ELR (cell line): Measurements from ENCODE around the gene CREB3L1.

Experiments used
- DNase-seq: peaks from one replicate; pipeline ENCODE4 v3.0.0-alpha.2; 2015; ENCODE audit warnings: low read depth

Gene CREB3L1

DNA sequence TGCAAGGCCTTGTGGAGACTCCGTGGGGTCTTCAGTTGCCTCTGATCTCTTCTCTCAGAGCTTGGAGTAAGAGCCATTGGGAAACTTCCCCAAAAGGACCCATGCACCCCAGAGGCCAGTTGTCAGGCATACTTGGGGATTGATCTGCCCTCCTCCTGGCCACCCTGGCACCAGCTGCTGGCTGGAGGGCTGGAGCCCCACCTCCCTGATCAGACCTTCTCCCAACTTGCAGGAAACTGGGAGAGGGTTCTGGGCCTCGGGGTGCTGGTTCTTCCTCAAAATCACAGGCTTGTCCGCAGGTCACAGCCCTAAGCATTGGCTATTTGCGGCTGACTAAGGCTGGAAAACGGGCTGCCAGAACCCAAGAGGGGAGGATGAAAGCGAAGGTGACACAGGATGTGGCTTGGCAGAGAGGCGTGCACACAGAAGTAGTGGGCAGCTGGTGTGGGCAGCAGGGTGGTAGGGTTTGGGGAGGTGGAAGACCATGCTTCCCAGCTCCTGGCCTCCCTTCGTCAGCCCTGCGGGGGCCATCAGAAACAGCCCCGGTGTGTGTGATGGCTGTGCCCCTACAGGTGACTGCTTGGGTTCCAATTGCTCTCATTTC lies 68.5 kb downstream of the CREB3L1 start:
- DNase-seq = no peak

DNA sequence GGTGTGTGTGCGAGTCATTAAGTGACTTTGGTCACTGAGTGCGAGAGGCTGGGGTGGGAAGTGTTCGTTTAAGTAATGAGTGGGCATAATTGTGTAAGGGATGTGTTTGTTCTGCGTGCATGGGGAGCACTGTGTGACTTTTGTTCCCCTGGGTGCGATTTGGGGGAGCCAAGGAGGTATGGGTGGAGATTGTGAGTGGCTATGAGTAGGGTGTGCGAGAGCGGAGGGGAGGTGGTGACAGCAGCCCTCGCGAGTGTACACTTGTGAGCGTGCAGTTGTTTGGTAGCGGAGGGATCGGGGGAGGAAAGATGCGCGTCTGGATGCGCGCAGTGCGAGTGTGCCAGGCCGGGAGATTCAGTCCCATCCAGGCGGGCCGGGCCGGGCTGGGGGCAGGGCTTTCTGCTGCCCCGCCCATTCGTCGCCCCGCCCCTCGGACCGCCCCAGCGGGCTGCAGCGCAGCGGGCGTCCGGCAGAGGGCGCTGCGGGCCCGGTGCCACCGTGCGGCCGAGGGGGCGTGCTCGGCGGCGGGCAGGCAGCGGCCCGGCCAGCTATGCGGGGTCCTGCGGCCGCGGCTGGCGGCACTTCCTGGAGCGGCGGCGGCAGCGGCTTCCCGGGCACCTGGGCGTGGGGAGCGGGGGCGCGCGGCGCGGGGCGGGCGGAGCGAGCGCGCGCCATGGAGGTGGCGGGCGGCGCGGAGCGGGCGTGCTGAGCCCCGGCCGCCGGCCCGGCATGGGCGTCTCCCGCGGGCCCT lies 69.6 kb downstream of the CREB3L1 start, which contains the start of gene DGKZ:
Gene DGKZ, plus strand, starts transcription at position 578 of the 751 bp plus-strand sequence. CDS start 197 bp downstream, outside the sequence.
- DNase-seq = peak; percentile 84

DNA sequence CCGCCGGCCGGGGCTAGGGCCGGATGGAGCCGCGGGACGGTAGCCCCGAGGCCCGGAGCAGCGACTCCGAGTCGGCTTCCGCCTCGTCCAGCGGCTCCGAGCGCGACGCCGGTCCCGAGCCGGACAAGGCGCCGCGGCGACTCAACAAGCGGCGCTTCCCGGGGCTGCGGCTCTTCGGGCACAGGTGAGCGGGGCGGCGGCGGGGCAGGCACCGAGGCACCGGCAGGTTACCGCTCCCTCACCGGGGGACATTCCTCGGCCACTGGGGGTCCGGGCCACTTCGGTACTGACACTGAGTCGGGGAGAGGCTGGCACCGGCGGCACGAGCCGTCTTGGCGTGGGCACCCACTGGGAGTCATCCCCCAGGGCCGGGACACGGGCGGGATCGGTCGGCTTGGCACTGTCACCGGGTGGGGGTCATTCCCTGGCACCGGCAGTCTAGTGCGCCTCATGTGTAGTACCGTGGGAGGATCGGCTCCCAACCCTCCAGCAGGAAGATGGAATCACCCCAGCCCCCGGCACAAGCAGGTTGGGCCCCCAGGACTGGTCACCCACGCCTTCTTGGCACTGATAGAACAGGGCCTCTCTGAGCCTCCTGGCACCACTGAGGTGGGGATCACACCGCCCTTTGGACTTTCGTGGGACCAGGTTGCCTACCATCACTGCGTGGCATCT lies 70.3 kb downstream of the CREB3L1 start:
- peak; percentile 47 for DNase-seq

DNA sequence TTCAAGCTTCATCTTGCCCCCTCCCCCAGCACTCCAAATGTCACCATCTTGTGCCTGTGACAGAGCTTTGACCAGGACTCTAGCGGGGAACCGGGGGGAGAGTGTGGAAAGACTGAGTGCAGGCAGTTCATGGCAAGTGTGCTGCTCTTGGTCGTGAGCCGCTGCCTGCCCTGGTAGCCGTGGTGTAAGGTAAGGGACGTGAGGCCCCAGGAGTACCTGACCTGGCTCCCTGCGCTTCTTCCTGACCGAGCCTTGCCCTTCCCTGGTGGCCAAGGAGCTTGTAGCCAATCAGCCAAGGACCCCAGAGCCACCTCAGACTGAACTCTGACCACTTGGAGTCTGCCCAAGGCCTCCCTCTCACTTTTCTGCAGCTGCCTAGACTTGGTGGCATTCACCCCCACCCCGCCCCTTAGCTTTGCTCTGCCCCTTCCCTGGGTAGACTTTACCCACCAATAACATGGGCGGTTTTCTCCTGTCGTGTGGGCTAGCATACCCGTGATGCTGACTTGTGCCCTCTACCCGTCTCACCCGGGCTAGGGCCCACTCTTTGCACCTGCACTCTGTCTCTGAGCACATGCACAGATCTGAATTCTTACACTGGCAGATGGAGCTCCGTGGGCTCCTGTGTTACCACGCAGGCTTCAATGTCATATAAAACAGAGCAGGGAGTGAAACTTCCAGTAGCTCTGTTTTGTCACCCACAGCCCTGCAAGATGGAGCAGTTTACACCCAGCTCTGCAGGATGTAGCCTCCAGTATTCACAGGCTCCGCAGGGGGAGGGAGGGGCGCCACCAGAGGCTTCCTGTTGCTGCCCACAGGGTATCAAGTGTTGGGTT lies 71.3 kb downstream of the CREB3L1 start:
- no peak for DNase-seq

DNA sequence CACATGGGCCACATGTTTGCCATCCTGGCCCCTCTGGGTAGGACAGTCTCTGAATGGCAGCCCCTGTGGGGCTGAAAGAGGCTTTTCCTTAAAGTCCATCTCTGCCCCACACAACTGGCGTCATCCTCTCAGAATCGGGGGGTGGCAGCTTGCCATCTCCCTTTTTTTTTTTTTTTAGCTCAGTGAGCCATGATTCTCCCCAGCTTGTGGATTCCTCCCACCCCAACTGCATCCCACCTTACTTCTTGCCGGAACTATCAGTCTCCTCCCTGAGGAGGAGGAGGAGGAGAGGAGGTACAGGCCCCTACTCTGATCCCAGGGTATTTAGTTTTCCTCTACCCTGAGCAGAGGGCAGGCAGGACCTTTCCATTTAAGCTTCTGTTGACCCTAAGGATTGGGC lies 73.2 kb downstream of the CREB3L1 start:
- DNase-seq = no peak

DNA sequence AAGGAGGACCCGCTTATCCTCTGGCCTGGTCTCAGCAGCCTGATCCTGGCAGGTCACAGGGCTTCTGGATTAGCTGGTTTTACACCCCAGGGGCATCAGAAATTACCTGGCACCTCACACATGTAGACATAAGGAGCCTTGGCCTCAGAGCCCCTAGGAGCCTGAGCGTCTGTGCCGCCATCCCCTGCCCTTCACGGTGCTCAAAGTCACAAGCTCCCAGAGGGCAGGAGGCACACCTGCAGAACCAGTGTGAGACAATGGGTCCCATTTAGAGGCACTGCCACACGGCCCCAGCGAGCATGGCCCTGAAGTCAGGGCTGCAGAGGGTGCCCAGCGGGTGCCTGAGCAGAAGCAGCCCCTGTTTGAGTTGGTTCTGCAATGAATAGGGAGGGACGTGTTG lies 73.7 kb downstream of the CREB3L1 start:
- DNase-seq = no peak

DNA sequence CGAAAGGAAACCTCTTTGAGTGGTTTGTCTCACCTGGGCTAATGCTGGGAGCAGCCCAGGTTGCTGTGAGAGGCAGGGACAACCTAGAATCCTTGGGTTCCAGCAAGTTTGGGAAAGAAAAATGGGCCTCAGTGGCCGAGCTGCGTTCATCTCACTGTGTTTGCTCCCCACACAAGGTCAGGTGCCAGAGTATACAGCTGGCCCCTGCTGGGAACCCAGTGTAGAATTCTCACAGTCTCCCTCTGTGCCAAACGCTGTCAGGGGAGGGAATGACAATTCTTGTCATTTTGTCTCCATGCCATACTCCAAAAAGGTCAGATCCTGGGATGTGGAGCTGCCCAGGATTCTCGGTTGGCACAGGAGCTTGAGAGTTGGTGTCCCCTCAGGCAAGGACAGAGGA lies 74.1 kb downstream of the CREB3L1 start:
- no peak for DNase-seq

DNA sequence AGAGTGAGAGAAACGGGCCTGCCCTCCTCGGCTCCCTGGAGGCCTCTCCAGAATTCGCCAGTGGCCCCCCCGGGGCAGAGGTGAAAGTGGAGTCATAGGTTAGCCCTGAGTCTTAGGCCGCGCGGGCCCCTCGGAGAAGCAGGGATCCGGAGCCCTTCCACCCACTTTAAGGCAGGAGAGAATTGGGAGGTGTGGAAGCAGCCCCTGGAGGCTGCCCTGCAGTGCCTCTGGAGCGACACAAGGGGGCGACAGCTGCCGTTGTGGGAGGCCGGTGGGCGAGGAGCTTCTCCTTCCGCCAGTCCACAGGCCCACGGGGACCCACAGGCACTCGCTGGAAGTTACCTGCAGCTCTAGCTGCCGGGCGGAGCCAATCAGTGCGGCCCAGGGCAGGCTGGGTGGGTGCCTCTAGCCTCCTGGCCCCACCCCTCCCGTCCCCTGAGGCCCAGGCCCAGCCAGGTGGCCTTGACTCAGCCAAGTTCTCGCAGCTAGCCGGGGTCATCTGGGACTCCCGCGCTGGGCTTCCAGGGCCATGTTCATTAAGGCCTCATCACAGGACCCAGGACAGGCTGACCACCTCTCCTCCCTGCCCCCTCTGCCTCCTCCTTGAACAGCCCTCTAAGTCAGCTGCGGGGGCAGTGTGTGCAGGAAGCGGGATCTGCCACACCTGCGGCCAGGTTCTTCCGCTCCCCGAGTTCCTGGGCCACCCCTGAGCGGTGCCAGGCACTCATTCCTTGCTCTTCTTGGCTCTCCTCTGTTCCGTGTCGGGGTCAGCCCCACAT lies 74.8 kb downstream of the CREB3L1 start:
- DNase-seq = peak; percentile 56

DNA sequence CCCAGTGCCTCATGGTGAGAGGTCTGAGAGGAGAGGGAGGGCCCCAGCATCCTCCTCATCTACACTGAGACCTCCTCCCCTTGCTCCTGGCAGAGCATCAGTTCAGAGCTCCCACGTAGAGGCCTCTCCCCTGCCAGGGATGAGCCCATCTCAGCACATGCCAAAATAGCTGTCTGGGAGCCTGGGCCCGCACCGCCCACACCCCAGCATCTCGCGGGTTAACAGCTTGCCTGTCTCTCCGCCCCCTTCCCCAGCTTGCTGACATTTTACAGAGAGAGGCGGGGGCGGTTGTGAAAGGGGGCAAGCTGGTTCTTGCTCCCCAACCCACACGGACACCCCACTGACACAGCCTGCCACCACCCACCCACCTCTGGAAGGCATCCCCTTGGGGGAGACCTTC lies 76.2 kb downstream of the CREB3L1 start:
- no peak for DNase-seq

DNA sequence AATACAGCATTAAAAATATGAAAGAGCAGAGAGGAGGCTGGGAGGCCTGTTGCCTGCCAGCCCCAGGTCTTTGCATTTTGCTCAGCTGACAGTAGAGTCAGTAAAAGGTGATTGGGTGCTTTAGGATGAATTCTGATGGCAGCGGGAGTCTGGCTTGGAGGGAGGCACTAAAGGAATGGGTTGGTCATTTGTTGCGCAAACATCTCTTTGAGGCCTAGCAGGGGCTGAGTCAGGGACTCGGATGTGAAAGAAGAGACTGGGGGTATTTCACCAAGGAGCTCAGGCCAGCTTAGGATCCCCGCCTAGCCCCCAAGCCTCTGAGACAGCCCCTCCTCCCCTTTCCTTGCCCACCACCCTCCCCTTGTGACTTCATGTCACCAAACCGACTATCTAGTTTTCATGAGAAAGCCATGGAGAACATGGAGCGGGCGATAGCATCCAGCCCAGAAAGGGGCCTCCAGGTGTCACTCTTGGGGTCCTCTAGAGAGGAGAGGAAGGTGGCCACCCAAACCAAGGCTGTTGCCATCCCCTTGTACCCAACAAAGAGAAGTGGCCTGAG lies 79.5 kb downstream of the CREB3L1 start:
- peak; percentile 67 for DNase-seq

DNA sequence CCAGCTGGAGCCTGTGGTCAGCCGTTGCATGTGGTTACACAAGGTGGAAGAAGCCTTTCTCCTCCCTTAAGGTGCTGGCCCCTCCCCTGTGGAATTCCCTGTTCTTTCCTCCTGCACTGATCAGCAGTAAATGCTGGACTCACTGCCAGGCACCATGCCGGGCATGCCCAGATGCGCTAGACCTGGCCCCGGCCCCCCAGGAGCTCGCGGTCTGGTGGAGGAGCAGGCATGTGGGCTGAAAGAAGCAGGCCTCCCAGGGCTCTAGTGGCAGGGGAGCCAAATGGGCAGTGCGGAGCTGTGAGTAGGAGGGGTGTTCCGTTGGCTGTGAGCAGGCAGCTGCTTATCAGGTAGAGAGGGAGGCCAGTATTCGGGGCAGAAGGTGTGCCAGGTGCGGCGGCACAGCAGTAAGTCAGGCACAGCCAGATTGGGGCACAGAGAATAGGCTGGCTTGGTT lies 80.0 kb downstream of the CREB3L1 start:
- DNase-seq = no peak

DNA sequence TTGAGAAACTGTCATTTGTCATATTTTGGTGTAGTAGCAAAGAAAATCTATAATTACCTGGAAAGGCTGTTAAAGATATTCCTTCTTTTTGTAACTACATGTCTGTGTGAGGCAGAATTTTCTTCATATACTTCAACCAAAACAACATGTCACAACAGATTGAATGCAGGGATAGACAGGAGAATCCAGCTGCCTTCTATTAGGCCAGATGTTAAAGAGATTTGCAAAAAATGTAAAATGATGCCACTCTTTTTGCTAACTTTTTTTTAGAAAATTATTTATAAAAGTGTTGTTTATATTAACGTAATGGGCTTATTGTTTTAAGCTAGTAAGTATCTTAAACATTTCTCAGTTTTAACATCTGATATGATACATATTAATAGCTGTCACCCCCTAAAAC lies 82.5 kb downstream of the CREB3L1 start:
- DNase-seq = no peak

DNA sequence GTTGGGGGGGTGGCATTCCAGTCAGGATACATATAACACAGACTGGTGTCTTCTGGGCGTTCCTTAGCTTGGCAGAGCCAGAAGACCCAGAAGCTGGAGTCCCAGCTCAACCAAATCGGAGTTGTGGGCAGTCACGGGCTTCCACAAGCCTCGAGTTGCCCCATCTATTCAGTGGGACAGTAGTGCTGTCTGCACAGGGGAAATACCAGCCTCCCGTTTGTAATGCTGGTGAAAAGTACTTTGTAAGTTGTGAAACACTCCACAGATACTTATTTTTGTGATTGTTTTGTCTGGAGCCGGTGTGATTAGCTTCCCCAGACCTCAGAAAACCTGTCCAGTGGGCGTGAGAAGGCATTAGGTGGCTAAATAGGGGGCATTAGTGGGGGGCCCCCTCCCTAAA lies 83.4 kb downstream of the CREB3L1 start:
- DNase-seq = no peak

DNA sequence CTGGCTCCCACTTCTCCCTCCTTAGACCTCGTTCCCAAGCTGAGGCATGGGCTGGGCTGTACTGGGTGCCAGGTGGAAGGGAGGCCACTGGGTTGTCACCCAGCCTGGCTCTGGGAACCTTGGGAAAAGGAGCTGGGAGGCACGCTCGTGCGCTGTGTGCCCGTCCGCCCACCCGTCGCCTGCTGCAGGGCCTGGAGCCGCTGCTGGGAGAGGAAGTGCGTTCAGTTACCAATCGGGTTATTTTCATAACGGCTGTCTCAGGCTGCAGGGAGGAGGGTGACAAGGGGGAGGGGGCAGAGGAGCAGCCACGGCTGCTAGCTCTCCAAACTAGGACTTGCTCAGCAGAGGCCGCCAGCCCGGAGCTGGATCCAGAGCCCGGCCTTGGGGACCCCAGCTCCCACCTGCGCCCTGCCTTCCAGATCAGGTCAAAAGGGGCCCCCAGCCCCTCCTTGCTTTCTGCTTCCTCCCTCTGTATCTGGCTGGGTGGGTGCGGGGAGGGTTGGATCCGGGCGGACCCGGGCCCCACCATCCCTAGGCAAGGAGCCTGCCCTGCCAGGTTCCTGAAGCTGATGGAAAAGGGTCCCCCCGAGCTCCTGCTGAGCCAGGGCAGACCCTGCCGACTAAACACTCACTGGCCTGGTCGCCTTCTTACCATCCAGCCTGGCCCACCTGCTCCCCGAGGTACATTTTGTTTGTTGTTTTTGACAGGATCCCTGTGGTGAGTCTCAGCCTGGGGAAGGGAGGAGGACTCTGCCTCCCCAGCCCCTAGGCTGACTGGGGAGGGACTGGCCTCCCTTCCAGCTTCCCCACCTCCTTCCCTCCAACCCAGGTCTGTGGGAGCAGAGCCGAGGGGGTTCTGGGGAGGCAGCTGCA lies 84.1 kb downstream of the CREB3L1 start:
- no peak for DNase-seq

DNA sequence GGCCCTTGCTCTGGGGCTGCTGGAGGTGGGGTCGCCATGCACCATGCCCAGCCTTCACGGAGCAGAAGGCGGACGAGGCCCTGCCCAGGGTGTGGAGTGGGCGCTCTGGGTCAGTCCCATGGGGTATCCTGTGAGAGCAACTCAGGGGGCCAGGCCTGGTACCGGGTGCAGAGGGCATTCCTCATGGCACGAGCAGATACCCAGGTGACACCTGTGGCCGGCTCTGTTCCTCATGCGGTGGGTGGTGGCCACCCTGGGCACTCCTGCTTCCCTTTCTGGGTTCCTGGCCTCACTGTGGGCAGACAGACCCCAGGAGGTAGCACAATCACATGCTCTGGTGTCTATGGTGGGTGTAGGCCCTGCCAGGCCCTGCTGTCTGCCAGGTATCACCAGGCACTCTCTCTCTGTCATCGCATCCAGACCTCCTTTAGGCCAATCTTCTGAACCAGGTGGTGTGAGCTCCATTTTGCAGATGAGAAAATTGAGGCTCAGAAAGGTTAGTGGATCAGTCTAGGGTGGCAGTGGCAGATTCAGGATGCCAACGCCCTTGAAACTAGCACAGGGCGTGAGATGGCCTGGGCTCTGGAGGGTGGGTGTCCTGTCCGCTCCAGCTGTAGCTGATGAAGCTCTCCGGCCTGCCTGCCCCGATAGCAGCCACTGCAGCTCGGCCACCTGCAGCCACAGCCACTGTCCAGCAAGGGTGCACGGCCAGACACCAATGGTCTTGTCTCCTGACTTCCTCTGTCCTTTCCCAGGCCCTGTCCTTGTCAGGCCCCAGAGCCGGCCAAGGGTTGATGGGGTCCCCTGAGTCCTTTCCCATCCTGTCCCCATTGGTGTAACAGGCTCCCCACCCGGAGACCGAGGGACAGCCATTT lies 84.9 kb downstream of the CREB3L1 start:
- DNase-seq = no peak

DNA sequence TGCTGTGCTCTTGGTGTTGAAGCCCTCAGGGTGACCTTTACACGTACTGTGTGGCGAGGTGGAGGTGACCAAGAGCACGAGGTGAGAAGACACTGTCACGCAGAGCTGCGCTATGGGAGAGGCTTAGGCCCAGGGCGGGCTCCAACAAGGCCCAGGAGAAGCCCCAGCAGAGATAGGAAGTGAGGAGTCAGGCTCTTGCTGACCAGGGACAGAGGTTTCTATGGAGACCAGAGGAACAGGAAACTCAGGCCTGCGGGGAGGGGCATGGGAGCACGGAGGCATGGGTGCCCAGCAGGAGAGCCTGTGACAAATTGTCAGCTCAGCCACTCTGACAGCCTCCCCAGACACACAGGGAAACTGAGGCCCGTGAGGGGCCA lies 85.6 kb downstream of the CREB3L1 start:
- DNase-seq = peak; percentile 88

DNA sequence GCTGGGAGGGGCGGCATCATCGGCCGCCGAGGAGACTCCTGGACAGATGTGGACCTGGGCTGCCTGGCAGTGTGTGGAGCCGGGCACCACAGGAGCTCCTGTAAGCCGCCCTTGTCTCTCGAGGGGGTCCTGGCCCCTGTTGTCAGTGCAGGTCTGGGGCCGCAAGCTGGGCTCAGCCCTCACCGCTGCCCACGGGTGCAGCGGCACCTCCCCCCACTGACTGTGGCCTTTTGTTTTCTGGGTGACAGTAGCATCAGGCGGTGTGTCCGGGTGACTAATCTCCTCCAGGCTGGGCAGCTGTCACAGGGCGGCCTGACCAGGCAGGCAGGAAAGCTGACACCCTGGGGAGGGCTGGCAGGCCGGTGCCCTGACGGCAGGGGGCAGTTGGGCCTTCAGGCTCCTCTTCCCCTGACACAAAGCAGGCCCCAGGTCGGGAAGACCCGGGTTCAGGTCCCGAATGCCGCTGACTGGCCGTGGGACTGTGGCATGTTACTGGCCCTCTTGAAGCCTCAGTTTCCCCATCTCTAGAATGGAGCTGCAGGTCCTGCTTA lies 86.1 kb downstream of the CREB3L1 start:
- DNase-seq = peak; percentile 79

DNA sequence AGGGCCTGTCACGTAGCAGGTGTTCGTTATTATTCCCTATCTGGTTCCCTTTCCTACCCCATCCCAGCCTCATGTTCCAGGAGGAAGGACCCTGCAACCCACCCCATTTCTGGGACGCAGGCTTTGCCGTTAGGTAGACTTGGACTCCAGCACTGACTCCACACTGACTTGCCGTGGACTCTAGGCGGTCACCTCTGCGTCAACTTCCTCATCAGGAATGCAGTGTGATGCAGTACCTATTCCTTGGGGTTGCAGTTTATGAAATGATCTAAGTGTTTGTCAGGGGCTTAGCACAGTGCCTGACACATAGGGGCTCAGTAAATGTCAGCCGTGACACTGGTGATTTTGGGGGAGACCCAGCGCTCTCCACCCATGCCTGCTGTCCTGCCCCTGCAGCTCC lies 86.6 kb downstream of the CREB3L1 start:
- DNase-seq = peak; percentile 82

DNA sequence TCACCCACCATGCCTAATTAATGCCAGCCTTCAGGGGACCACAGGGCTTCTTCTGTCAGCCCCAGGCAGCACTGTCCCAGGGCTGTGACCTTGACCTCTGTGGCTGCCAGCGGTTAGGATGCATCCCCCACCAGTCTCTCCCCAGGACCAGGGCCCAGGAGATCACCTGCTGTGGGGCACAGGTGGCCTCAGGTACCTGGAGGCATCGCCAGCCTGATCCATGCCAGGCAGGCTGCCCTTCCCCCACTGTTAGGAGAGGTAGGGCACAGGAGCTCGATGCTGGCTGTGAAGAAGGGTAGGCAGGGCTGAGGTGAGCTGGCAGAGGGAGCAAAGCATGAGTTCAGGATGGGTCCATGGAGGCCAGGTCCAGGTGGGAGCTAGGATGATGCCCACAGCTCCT lies 87.3 kb downstream of the CREB3L1 start:
- DNase-seq = no peak
